H7 (cell line): ENCODE data around the gene GRIK4. TPM values are rescaled to one million over a fixed set of nuclear protein-coding genes. Genes with fewer than 3 reads are reported as not detected.
A peak's percentile ranks its signal among the peaks of the same experiment; 100 is the strongest.

Experiments
- DNase-seq: peaks from one replicate; pipeline ENCODE4 v3.0.0; 2012
- H3K27me3 ChIP-seq: 2 replicates; pipeline ENCODE4 v1.6.0; 2011; ENCODE audit warnings: mild to moderate bottlenecking, low read length; ENCODE audit not compliant: control insufficient read depth, insufficient read depth
- H3K36me3 ChIP-seq: replicated peaks from 2 replicates; pipeline ENCODE4 v1.5.1; 2011; ENCODE audit warnings: low read length; ENCODE audit not compliant: control insufficient read depth, insufficient read depth
- H3K4me3 ChIP-seq: 2 replicates; pipeline ENCODE4 v1.5.1; 2011; ENCODE audit warnings: low read depth, mild to moderate bottlenecking, control low read depth, low read length, moderate library complexity; ENCODE audit not compliant: insufficient read depth
- total RNA-seq: library from RNA; depleted of rRNA; stranded (reverse); fragments of >200 nt; shearing (Covaris generic); gene quantifications from 2 replicates; pipeline ENCODE4 v1.2.3, GENCODE V29; 2014

Gene GRIK4
- total RNA-seq, 1 experiment from 2014 or later, result 1.0 TPM

- Histone ChIP-seq H3K4me3 (no peak overlapping the region), H3K27me3 (no peaks in the 10 kb centered on the region), H3K36me3 (no peaks in the 10 kb centered on the region)
- no peak for DNase-seq
Measured at GRCh38 chr11:120708511-120709183, 197.1 kb downstream of the GRIK4 start.

GRCh38 chr11:120709808-120710207 is 198.3 kb downstream of the GRIK4 start:
- H3K36me3 ChIP-seq, result no peaks in the 10 kb centered on the region
- no peak for DNase-seq
- no peaks in the 10 kb centered on the region for H3K27me3 ChIP-seq
- no peak overlapping the region for H3K4me3 ChIP-seq

- H3K27me3 ChIP-seq, result no peaks in the 10 kb centered on the region
- no peaks in the 10 kb centered on the region for H3K36me3 ChIP-seq
- DNase-seq, result peak; percentile 76
- H3K4me3 ChIP-seq, result no peak overlapping the region
Measured at GRCh38 chr11:120710354-120711131, 199.0 kb downstream of the GRIK4 start.

- H3K36me3 ChIP-seq, result no peaks in the 10 kb centered on the region
- no peaks in the 10 kb centered on the region for H3K27me3 ChIP-seq
- no peak for DNase-seq
- H3K4me3 ChIP-seq, result no peak overlapping the region
Measured at GRCh38 chr11:120712014-120712413, 200.5 kb downstream of the GRIK4 start.

- Histone ChIP-seq H3K27me3 (no peaks in the 10 kb centered on the region), H3K36me3 (no peaks in the 10 kb centered on the region), H3K4me3 (no peak overlapping the region)
- DNase-seq, result no peak
Measured at GRCh38 chr11:120712881-120713280, 201.3 kb downstream of the GRIK4 start.

GRCh38 chr11:120713296-120713695 is 201.7 kb downstream of the GRIK4 start:
- Histone ChIP-seq H3K27me3 (no peaks in the 10 kb centered on the region), H3K36me3 (no peaks in the 10 kb centered on the region), H3K4me3 (no peak overlapping the region)
- DNase-seq, result peak; percentile 6

- no peak for DNase-seq
- H3K4me3 ChIP-seq, result no peak overlapping the region
- H3K27me3 ChIP-seq, result no peaks in the 10 kb centered on the region
- H3K36me3 ChIP-seq, result no peaks in the 10 kb centered on the region
Measured at GRCh38 chr11:120714438-120714837, 202.9 kb downstream of the GRIK4 start.

- peak; percentile 73 for DNase-seq
- Histone ChIP-seq H3K36me3 (no peaks in the 10 kb centered on the region), H3K4me3 (no peak overlapping the region), H3K27me3 (no peaks in the 10 kb centered on the region)
Measured at GRCh38 chr11:120715239-120715638, 203.7 kb downstream of the GRIK4 start.

GRCh38 chr11:120717042-120717441 is 205.5 kb downstream of the GRIK4 start:
- DNase-seq, result no peak
- H3K36me3 ChIP-seq, result no peaks in the 10 kb centered on the region

GRCh38 chr11:120717623-120718022 is 206.1 kb downstream of the GRIK4 start:
- Histone ChIP-seq H3K36me3 (no peaks in the 10 kb centered on the region), H3K4me3 (no peak overlapping the region), H3K27me3 (no peaks in the 10 kb centered on the region)
- no peak for DNase-seq

More at GRCh38 chr11:120717042-120717441, 205.5 kb downstream of the GRIK4 start:
- no peaks in the 10 kb centered on the region for H3K27me3 ChIP-seq
- H3K4me3 ChIP-seq, result no peak overlapping the region

GRCh38 chr11:120718171-120718570 is 206.6 kb downstream of the GRIK4 start:
- no peak overlapping the region for H3K4me3 ChIP-seq
- H3K36me3 ChIP-seq, result no peaks in the 10 kb centered on the region
- H3K27me3 ChIP-seq, result no peaks in the 10 kb centered on the region
- no peak for DNase-seq

GRCh38 chr11:120719348-120719747 is 207.8 kb downstream of the GRIK4 start:
- DNase-seq, result no peak
- no peak overlapping the region for H3K4me3 ChIP-seq
- no peaks in the 10 kb centered on the region for H3K27me3 ChIP-seq
- no peaks in the 10 kb centered on the region for H3K36me3 ChIP-seq

GRCh38 chr11:120720760-120721159 is 209.2 kb downstream of the GRIK4 start:
- no peak for DNase-seq
- H3K4me3 ChIP-seq, result no peak overlapping the region
- no peaks in the 10 kb centered on the region for H3K27me3 ChIP-seq
- H3K36me3 ChIP-seq, result no peaks in the 10 kb centered on the region

- Histone ChIP-seq H3K4me3 (no peak overlapping the region), H3K36me3 (no peaks in the 10 kb centered on the region), H3K27me3 (no peaks in the 10 kb centered on the region)
- DNase-seq, result peak; percentile 66
Measured at GRCh38 chr11:120722524-120722923, 211.0 kb downstream of the GRIK4 start.

GRCh38 chr11:120723751-120724150 is 212.2 kb downstream of the GRIK4 start:
- DNase-seq, result no peak
- Histone ChIP-seq H3K27me3 (no peaks in the 10 kb centered on the region), H3K4me3 (no peak overlapping the region), H3K36me3 (no peaks in the 10 kb centered on the region)
